GM18520 (cell line): ENCODE measurements around the gene MRPL44.

Source experiments
- ATAC-seq: cut with Tn5 transposase; IDR thresholded peaks from one replicate; pipeline ENCODE4 v1.9.1; 2021; ENCODE audit not compliant: unreplicated experiment

MRPL44 gene

DNA sequence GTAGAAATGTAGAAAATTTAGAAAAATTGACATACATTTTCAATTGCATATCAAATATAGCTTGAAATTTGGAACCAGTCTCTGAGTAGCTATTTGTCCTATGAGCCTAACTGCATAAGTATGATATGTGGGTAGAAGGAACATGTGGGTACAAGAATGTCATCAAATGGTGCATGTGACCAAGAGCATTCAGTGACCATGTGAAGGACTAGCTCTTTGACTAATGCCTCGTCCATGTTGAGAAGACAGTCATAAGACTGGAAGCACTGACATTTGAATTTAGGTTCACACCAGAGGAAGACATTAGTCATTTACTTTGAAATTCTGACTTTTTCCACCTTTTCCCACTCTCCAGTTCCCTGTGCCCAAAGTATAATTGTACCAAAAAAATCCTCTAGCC, 12.6 kb downstream of the MRPL44 start:
- ATAC-seq = peak; percentile 17

DNA sequence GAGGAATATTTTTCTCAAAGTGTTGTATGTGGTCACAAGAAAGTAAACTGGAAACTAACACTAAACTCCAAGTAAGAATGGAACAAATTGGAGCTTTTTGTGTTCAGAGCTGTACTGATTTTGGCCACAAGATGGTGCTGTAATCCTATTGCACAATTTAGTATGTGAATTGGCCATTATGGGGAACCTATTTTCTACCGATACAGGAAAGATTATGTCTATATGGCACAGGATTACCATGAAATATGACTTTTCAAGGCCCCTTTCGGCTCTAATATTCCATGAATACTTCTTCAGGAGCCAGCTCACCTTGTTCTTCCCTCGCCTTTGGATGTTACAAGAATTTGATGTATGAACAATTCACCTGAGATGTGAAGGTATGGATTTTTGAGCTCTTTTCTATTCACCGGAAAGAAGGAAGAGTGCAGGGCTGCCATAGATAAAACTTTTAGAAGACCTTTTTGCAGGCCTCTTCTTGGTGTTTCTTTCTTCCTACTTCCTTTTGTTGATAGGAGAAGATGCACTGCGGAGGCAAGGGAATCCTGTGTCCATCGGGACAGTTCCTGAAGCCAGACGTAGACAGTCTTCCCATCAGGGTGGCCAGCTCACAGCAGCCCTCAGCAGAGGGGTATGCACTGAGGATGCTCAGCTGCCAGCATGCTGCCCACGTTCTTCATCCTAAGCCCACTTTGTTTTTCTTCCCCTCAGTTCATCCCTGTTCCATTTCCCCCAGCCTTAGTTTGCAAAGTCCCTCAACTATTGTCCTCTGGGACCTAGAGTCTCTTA, 13.3 kb downstream of the MRPL44 start:
- peak; percentile 63 for ATAC-seq

DNA sequence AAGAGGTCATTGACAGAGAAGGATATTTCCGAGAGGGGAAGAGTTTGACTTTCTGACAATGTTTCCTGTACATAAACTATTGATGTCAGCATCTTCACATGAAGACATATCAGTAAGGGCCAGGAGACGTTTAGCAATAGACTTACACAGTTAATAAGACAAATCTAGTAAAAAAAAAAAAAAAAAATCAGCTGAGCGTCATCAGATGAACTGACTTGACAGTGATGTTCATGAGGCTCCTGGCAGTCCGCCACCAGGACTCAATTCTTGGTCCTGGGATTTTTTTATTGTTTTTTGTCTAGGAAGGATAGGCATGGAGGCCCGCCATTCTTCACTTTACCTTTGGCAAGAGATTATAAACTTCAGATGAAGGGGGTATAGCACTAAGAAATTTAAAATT, 14.5 kb downstream of the MRPL44 start:
- ATAC-seq = no peak

DNA sequence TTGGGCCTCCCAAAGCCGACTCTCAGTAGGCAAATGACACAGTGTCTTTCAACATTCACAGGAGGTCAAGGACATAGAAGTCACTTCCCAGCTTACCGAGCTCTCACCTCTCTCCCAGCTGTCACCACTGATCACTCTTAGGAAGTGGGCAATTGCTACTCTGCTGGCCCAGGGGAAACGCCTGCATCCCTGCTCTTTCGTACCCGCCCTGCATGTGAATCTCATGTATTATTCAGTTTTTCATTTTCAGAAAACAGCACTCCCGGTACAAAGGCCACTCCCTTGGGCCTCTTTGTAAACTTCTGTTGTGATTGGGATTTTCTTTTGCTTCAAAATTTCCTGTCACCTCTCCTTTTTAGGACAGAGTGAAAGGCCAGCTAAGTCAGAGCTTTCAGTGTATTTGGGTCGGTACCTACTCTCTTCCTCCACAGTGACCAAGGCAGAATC, 15.4 kb downstream of the MRPL44 start:
- no peak for ATAC-seq

DNA sequence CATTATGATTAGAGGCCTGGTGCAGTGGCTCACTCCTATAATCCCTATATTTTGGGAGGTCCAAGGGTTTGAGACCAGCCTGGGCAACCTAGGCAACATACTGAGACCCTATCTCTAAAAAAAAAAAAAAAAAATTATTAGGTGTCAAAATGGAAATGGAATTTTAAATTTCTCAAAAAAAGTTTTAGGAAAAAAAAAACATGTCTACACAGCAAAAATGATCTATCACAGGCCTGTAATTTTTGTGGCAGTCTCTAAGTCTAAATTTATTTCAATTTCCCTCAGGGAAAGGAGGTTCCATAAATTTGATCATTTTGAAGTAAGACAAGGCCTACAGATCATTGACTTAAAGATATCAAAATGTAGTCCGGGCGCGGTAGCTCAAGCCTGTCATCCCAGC, 16.3 kb downstream of the MRPL44 start:
- ATAC-seq = no peak

DNA sequence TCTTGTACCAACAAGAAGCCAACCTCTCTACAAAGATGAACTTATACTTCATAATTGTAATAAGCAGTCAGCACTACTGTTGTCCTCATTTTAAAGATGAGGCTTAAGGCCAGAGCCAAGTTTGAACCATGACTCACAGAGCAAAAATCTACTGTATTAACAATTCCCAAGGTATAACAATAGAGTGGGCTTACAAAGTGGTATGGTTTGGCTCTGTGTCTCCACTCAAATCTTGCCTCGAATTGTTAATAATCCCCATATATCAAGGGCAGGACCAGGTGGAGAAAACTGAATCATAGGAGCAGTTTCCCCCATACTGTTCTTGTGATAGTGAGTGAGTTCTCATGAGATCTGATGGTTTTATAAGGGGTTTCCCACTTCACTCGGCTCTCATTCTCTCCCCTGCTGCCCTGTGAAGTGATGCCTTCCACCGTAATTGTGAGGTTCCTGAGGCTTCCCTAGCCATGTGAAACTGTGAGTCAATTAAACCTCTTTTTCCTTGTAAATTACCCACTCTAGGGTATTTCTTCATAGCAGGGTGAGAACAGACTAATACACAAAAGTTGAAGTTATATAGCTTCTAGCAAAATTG, 19.5 kb downstream of the MRPL44 start:
- no peak for ATAC-seq

DNA sequence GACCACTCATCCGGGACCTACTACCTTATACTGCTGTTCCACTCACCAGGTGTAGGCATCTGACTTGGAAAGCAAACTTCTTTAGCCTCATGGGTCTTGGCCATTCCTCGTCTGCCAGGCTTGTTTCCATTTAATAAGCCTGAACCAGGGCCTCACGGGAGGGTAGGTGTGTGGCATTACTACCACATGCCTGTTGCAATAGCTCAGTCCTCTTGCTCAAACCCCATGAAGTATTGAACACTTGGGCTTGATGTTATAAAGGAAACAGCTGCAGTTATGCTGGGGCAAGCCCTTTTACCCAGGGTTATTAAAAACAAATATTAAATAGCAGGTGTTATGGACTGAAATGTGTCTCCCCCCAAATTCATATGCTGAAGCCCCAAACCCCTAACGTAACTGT, 21.2 kb downstream of the MRPL44 start:
- no peak for ATAC-seq

DNA sequence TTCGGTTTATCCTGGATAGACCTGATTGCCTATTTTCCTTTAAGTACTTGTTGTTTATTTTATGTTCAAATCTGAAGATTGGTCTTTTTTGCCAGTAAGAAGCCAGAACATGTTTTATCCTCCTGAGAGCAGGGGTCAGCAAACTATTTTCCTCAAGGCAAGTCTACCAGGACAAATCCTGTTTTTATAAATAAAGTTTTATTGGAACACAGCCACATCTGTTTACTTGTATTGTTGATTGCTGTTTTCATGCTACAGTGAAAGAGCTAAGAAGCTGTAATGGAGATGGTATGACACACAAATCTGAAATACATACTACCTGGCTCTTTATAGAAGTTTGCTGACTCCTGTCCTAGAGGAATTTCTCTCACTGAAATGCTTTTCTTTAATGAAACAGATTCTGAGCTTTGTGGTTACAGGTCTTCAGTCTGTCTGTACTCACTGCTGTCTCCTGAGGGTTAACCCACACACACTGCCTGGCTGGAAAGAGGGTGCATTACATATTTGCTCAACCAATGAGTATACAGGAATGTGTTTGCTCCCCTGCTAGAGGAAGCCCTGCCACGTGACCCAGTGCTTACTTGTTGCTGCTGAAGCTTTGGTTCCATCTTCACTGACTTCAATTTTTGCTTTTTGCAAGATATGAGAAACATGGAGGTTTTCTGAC, 22.6 kb downstream of the MRPL44 start:
- no peak for ATAC-seq

DNA sequence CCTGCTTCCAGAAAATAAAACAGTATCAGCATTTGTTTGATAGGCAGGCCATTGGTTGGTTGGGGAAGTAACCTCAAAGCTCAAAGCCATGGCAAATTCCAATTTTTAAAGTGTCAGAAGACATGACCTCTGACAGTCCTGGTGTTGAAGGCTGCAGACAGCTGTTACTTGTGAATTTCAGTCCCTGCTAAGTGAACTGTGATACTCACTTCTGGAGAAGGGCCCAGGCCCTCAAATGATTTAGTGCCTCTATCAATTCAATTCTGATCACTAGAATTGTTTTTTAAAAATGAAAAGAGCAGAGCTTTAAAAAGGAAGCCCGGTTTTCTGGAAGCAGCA, 23.1 kb downstream of the MRPL44 start:
- no peak for ATAC-seq

DNA sequence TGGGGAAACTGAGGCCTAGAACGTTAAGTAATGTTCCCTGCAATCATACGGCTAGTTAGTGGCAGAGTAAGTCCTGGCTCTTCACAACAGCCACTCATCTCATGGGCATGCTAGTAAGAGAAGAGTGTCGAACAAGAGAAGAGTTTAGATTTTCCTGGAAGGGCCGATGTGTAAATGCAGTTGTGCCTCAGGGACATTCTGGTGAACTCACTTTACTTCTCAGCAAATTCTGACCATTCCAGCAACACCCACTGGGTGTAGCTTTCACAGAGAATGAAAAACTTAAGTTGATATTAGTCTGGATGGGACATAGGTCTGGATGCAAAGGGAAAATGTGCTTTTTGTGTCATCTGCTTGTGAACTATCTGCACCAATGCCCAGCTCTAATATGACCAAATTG, 23.5 kb downstream of the MRPL44 start:
- no peak for ATAC-seq

DNA sequence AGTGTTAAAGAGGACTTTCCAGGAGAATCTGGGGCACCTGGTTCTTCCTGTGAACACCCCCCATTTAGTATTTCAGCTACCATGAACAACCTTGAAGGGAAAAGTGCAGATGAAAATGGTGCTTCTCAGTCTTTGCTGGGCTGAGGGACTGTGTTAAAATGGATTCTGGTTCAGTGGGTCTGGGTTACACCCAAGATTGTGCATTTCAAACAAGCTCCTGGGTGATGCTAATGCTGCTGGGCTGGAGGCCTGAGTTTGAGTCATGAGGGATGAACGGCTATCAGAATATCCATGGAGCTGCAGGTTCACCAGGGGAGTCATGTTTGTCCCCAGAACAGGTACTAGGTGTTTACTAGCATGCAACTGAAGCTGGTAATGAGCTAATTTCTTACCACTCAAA, 24.0 kb downstream of the MRPL44 start:
- ATAC-seq = no peak

DNA sequence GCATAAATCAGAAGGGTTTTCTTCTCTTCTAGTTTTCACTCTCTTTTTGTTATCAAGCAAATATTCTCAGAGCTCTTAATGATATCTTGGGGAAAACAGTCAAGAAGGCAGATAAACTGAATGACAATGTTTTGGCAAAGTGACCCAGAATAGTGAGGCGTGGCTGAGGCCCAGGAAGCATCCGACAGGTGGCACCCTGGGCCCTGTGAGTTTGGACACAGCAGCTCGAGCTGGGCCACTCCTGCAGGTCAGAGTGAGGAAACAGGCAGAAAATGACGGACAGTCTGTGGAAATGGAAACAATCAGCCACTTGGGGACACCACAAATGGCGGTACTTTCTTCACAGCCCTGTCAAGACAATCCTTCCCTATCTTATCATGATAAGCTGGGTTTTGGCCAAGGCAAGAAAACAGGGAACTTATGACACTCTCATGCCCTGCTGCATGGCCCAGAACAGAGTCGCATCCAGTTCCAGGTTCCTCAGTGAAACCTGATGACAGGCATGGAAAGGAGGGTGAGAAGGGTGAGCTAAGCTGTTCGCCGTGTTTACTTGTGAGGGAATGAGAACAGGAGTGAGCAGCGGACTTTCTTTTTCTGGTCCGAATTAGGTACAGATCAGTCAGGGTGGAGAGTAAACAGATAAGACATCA, 32.1 kb downstream of the MRPL44 start:
- no peak for ATAC-seq

DNA sequence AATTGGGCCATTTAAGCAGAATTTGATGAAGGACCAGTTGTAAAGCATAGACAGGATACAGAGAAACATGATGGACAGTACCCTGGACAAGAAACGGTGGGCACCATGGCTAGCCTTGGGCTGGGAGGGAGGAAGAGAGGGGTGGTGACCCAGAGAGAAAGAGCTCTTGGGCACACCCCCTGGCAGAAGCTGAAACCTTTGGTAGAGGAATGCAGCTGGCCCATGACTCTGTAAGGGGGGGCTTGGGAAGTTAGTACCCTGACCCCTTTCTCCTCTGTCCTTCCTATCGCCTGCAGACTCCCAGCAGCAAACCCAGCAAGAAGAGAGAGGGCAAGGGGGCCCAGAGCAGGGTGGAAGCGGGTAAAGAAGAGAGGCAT, 32.6 kb downstream of the MRPL44 start:
- no peak for ATAC-seq

DNA sequence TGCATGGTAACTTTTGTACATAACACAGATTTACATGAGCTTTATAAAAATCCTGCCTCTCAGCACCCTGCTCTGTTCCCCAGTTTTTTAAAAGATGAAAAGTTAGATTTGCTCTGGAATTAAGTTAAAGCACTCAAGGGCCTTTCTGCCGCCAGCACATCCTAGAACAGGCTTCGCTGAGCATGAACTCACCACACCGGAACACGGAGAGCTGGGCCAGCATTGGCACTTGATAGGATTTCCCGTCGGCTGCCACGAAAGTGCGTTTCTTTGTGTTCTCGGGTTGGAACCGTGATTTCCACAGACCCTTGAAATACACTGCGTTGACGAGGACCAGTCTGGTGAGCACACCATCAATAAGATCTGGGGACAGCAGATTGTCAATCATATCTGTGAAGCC, 34.3 kb downstream of the MRPL44 start:
- ATAC-seq = no peak

DNA sequence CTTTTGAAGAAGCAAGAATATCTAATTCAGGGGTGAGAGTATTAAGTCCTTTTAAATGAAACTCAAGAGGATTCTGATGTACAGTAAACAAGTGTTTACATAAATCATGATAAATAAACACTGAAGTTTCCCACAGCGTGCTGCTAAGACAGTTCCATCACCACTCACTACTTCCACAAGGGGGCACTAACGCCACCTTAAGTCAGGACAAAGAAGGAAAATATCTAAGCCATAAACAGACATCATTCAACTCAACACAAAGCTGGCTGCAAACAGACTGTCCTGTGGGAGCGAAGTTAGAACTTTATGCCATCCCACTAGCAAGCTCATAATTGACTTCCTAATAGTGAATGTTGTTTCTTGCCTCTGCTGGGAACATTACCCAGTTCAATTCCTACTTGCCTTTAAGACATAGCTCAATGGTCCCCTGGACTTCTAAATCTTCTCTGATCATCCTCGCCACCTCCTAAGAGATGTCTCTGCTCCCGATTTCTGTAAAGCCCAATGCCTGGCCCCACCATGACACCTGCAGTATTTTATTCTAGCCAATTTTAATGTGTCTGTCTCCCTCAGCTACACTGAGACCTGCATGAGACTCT, 36.5 kb downstream of the MRPL44 start:
- ATAC-seq = peak; percentile 37

DNA sequence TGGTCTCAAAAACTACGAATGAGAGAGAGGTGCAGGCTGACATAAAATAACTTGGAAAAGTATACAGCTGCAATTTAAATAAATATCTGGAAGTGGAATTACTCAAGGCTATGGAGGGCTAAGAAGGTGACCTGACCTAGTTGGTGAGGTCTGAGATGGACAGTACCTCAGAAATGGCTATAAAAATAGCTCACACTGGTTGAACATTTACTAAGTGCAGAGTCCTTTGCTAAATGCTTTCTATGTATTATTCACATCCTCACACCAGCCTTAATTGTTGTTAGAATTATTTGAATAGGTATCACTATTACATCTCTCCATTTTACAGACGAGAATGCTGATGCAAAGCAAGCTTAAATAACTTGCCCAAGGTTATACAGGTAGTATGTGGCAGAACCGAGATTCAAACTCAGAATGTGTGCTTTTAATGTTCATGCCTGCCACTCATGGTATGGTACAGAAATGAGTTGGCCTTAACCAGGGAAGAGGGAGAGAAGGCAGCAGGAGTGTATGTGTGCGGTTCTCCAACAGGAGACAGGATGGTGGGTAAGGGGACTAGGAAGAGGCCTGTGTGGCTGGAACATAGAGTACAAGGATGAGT, 37.4 kb downstream of the MRPL44 start:
- ATAC-seq = peak; percentile 58

DNA sequence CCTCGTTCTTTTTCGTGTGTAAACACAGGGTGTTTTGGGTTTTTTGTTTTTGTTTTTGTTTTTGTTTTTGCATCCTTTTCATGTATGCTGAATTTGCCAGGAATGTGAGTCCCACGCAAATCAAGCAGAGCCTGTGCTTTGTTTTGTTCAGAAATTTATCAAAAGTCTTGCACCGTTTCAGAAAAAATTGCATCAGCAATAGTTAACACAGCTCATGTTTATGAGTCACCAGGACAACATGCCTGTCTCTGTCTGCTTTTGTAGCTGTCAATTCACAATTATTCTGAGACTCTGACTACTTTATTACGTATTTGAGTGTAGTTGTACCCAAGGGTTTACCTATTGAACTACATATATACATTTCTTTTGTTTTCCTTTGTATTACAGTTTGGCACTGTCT, 38.3 kb downstream of the MRPL44 start:
- no peak for ATAC-seq

DNA sequence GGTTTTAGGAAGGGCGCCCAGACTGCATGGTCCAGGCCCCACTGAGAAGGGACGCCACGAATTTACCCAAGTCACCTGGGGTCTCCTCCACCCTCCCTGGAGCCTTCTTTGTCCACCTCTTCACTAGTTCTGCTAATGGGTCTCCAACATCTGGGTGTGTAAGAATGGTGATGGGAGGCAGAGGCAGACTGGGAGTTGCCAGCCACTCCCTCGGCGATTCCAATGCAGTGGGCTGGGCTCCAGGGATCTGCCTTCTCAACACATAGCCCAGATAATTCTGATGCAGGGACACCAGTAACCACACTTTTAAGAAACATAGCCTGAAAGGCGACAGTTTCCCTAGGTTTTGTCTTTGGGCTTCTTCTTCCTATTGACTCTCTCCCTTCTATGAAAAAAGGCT, 39.1 kb downstream of the MRPL44 start:
- no peak for ATAC-seq

DNA sequence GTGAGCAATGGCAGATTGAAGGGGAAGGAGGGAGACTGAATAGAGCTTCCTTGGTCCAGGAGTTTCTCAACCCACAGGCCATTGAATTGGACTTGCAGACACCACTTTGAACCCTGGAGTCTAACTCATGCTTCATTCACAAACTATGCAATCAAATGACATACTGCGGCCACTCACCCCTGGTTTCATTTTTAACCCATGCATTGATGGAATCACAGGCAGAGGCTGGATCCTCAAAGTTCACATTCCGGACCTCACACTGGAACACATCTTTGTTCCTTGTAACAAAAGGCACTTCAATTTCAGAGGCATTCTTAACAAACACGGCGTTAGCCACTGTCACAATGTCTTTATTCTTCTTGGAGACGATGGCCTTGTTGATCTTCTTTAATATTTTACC, 40.7 kb downstream of the MRPL44 start:
- ATAC-seq = no peak

DNA sequence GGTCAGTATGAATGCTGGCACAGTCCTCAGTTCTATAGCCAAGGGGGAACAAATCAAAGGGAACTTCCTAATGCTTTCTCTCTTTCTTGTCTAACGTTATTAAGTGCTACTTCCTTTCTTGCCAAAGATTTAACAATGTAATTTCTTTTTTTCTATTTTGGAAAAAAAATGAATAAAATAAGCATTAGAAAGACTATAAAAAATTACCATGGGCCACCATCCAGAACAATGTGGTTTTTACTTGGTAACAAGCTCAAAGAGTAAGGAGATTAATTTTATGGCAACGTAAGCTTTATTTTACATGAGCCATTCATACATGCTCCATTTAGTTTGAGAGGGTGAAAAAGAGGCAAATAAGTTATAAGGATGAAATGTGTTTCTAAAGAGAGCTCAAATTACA, 41.7 kb downstream of the MRPL44 start:
- ATAC-seq = no peak

DNA sequence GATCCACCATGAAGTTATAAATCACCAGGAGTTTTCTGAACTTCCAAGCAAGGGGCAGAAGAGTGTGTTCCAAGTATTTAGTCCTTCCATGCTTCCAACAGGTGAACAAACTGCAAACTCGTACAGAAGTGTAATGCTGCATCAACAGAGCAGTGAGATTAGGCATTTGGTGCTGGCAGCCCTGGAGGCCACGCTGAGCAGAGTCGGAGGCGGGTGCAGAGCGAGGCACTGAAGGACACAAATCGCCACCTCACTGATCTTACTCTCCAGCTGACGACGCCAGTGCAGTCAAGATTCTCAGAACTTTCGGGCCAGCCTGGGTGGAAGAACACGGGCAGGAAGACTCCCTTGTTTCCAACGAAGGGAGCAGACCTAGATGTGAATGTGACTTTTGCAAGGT, 42.6 kb downstream of the MRPL44 start:
- no peak for ATAC-seq
